ENCODE measurements around the gene ANKRD53.

- TF ChIP-seq POLR2A (IDR thresholded peaks at IDR 0.05; ENCODE audit: low read length), result no peak
- no peak for TF ChIP-seq JUNB (IDR thresholded peaks at IDR 0.05)
These were observed 4.5 kb downstream of the ANKRD53 start for GRCh38 chr2:70982971-70983370.
